Measurements from ENCODE around the gene RNF8.
A peak's percentile ranks its signal among the peaks of the same experiment; 100 is the strongest.

The RNF8 gene

GRCh38 chr6:37347670-37348111 lies 6.1 kb upstream of the RNF8 start:
- TF ChIP-seq, protein P1, sequence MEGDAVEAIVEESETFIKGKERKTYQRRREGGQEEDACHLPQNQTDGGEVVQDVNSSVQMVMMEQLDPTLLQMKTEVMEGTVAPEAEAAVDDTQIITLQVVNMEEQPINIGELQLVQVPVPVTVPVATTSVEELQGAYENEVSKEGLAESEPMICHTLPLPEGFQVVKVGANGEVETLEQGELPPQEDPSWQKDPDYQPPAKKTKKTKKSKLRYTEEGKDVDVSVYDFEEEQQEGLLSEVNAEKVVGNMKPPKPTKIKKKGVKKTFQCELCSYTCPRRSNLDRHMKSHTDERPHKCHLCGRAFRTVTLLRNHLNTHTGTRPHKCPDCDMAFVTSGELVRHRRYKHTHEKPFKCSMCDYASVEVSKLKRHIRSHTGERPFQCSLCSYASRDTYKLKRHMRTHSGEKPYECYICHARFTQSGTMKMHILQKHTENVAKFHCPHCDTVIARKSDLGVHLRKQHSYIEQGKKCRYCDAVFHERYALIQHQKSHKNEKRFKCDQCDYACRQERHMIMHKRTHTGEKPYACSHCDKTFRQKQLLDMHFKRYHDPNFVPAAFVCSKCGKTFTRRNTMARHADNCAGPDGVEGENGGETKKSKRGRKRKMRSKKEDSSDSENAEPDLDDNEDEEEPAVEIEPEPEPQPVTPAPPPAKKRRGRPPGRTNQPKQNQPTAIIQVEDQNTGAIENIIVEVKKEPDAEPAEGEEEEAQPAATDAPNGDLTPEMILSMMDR (IDR thresholded peaks at IDR 0.05; ENCODE audit: insufficient read depth, missing control alignments), result no peak
- FAIRE-seq (no peak), DNase-seq (ENCODE audit: insufficient read length, low spot score) (no peak)

DNA sequence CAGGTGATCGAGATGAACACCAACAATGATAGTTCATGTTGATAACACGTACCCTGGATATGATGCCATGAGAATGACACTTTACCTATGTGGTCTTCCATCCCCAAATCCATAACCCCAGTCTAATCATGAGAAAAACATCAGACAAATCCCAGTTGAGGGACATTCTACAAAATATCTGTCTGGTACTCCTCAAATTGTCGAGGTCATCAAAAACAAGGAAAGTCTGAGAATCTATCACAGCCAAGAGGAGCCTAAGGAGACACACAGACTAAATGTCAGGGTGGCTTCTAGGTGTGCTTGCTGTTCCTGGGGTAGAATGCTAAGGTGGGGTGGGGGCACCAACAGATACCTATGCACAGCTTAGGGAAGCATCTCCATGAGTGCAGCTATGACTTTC lies 2.8 kb upstream of the RNF8 start:
- DNase-seq (ENCODE audit: insufficient read length, low spot score) (no peak), FAIRE-seq (no peak)
- TF ChIP-seq, protein P1 (IDR thresholded peaks at IDR 0.05; ENCODE audit: insufficient read depth, missing control alignments), result no peak

DNA sequence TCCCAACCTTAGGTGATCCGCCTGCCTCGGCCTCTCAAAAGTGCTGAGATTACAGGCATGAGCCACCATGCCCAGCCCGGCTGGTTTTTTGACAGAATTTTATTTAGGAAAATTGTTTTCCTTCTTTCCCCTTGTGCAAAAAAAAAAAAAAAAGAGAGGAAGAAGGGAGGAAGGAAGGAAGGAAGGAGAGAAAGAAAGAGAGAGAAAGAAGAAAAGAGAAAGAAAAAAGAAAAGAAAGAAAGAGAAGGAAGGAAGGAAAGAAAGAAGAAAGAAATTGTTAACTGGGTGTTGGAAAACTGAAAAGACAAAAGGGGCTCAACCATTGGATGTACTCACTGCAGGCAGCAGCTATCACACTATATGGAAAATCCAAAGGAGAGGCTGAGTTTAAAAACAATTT lies 1.4 kb upstream of the RNF8 start:
- TF ChIP-seq, protein P1 (IDR thresholded peaks at IDR 0.05; ENCODE audit: insufficient read depth, missing control alignments), result no peak
- FAIRE-seq, result no peak

GRCh38 chr6:37354526-37355384 lies 972 bp downstream of the RNF8 start:
- DNase-seq (ENCODE audit: insufficient read length, low spot score) (peak; percentile 20), FAIRE-seq (peak; percentile 44)
- TF ChIP-seq, protein P1 (IDR thresholded peaks at IDR 0.05; ENCODE audit: insufficient read depth, missing control alignments), result no peak

More for the DNA sequence above, 1.4 kb upstream of the RNF8 start:
- DNase-seq (ENCODE audit: insufficient read length, low spot score), result no peak

- no peak for FAIRE-seq
Observed at GRCh38 chr6:37357288-37357687, 3.5 kb downstream of the RNF8 start.

GRCh38 chr6:37357860-37358259 lies 4.1 kb downstream of the RNF8 start:
- DNase-seq (ENCODE audit: insufficient read length, low spot score) (no peak), FAIRE-seq (no peak)
- TF ChIP-seq, protein P1 (IDR thresholded peaks at IDR 0.05; ENCODE audit: insufficient read depth, missing control alignments), result no peak

More at GRCh38 chr6:37357288-37357687, 3.5 kb downstream of the RNF8 start:
- TF ChIP-seq, protein P1 (IDR thresholded peaks at IDR 0.05; ENCODE audit: insufficient read depth, missing control alignments), result no peak
- DNase-seq (ENCODE audit: insufficient read length, low spot score), result no peak

DNA sequence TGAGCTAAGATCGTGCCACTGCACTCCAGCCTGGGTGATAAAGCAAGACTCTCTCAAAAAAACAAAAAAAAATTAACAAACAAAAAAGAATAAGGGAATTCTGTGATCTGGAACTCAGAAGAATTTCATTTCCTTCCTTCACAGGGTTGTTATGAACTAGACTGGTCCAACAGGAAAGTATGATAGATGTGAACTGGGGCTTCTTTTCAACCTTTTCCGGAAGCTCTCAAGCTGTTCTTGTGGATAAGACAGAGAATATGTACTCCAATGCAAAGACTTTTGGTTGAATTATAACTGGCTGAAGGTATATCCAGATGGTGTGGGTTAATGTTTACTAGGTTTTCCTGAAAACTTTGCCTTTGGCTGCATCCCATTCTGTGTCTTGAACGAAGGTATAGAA lies 5.3 kb downstream of the RNF8 start:
- DNase-seq (ENCODE audit: insufficient read length, low spot score) (no peak), FAIRE-seq (no peak)
- TF ChIP-seq, protein P1 (IDR thresholded peaks at IDR 0.05; ENCODE audit: insufficient read depth, missing control alignments), result no peak
